GM21737 (cell line): Measurements from ENCODE around the gene POLR3B.

Experiments used
- ATAC-seq: cut with Tn5 transposase; IDR thresholded peaks from one replicate; pipeline ENCODE4 v1.9.1; 2021; ENCODE audit warnings: mild to moderate bottlenecking, moderate library complexity; ENCODE audit not compliant: unreplicated experiment

Gene POLR3B

GRCh38 chr12:106412563-106412962, 55.0 kb downstream of the POLR3B start:
- ATAC-seq: no peak

GRCh38 chr12:106415134-106415533, 57.6 kb downstream of the POLR3B start:
- no peak for ATAC-seq

GRCh38 chr12:106416273-106416672, 58.7 kb downstream of the POLR3B start:
- no peak for ATAC-seq

GRCh38 chr12:106417926-106418910, 60.7 kb downstream of the POLR3B start:
- ATAC-seq: no peak

- no peak for ATAC-seq
Observed at GRCh38 chr12:106418970-106419369, 61.4 kb downstream of the POLR3B start.

- no peak for ATAC-seq
Observed at GRCh38 chr12:106423291-106423690, 65.7 kb downstream of the POLR3B start.

- ATAC-seq: no peak
Observed at GRCh38 chr12:106425061-106425702, 67.6 kb downstream of the POLR3B start.

GRCh38 chr12:106427917-106428316, 70.4 kb downstream of the POLR3B start:
- no peak for ATAC-seq

GRCh38 chr12:106428384-106428783, 70.8 kb downstream of the POLR3B start:
- ATAC-seq: no peak

GRCh38 chr12:106429043-106429552, 71.5 kb downstream of the POLR3B start:
- no peak for ATAC-seq

- ATAC-seq: no peak
Observed at GRCh38 chr12:106429636-106430035, 72.1 kb downstream of the POLR3B start.

- ATAC-seq: no peak
Observed at GRCh38 chr12:106431839-106432411, 74.4 kb downstream of the POLR3B start.

GRCh38 chr12:106433055-106433454, 75.5 kb downstream of the POLR3B start:
- no peak for ATAC-seq

- ATAC-seq: no peak
Observed at GRCh38 chr12:106434526-106434925, 77.0 kb downstream of the POLR3B start.

GRCh38 chr12:106436164-106436563, 78.6 kb downstream of the POLR3B start:
- ATAC-seq: no peak

- no peak for ATAC-seq
Observed at GRCh38 chr12:106442575-106442974, 85.0 kb downstream of the POLR3B start.

GRCh38 chr12:106445053-106445452, 87.5 kb downstream of the POLR3B start:
- ATAC-seq: no peak

GRCh38 chr12:106445959-106446358, 88.4 kb downstream of the POLR3B start:
- ATAC-seq: no peak

GRCh38 chr12:106446419-106447092, 89.0 kb downstream of the POLR3B start:
- no peak for ATAC-seq

- ATAC-seq: no peak
Observed at GRCh38 chr12:106452309-106452708, 94.8 kb downstream of the POLR3B start.

- ATAC-seq: no peak
Observed at GRCh38 chr12:106455111-106455510, 97.6 kb downstream of the POLR3B start.
